MCF 10A (cell line): ENCODE measurements around the gene PLAU. TPM values are rescaled to one million over a fixed set of nuclear protein-coding genes. Genes with fewer than 3 reads are reported as not detected.
A peak's percentile ranks its signal among the peaks of the same experiment; 100 is the strongest.

ENCODE experiments used
- BruUV-seq: library from RNA; stranded (reverse); fragments of 400-500 nt; replicated peaks from 2 replicates; lab custom pipeline; 2021; lab: Mats Ljungman, UMichigan
- CTCF ChIA-PET: fragments of 300-600 bp; sonication (Branson Sonifier 250); formaldehyde crosslinking; extraction: SDS; loops from one replicate; lab custom pipeline; 2021; ENCODE audit warnings: antibody characterized with exemption, inconsistent platforms; lab: Yijun Ruan, JAX
- POLR2A ChIA-PET: fragments of 300-600, 350-650 bp; sonication (Branson Sonifier 250); formaldehyde crosslinking; extraction: SDS; loops from one replicate; lab custom pipeline; 2020; ENCODE audit warnings: antibody characterized with exemption, inconsistent platforms; lab: Yijun Ruan, JAX
- DNase-seq: peaks from one replicate; pipeline ENCODE4 v3.0.0-alpha.2; 2018; ENCODE audit not compliant: unreplicated experiment
- H3K27ac Mint-ChIP-seq: one replicate; pipeline ENCODE4 v1.8.0; 2022; ENCODE audit warnings: mild to moderate bottlenecking, low read depth, mixed read lengths; ENCODE audit not compliant: unreplicated experiment
- H3K27me3 Mint-ChIP-seq: one replicate; pipeline ENCODE4 v1.8.0; 2022; ENCODE audit warnings: mixed read lengths; ENCODE audit not compliant: insufficient read depth, unreplicated experiment
- H3K36me3 Mint-ChIP-seq: one replicate; pipeline ENCODE4 v1.8.0; 2022; ENCODE audit warnings: mild to moderate bottlenecking, moderate library complexity, mixed read lengths; ENCODE audit not compliant: insufficient read depth, unreplicated experiment
- H3K4me1 Mint-ChIP-seq: one replicate; pipeline ENCODE4 v1.8.0; 2022; ENCODE audit warnings: mixed read lengths; ENCODE audit not compliant: insufficient read depth, unreplicated experiment
- H3K4me3 Mint-ChIP-seq: one replicate; pipeline ENCODE4 v1.8.0; 2022; ENCODE audit warnings: mild to moderate bottlenecking, moderate library complexity, mixed read lengths; ENCODE audit not compliant: unreplicated experiment
- H3K9me3 Mint-ChIP-seq: one replicate; pipeline ENCODE4 v1.8.0; 2022; ENCODE audit warnings: mixed read lengths; ENCODE audit not compliant: unreplicated experiment
- intact Hi-C: fragments of 100-400 bp; cut with micrococcal nuclease; formaldehyde crosslinking; loops from 2 replicates; pipeline ENCODE4 v1.14.1; 2022
- total RNA-seq: library from RNA; stranded (reverse); gene quantifications from 2 replicates; pipeline ENCODE4 v1.2.3, GENCODE V29; 2022
- TF ChIP-seq, protein P1 (sequence below): fragments of 200-600 bp; IDR thresholded peaks from one replicate; pipeline ENCODE4 v1.8.0; 2022; ENCODE audit warnings: antibody characterized with exemption, mild to moderate bottlenecking; ENCODE audit not compliant: unreplicated experiment

Gene PLAU
- total RNA-seq, 1 experiment from 2014 or later: 30.6 TPM

- CTCF ChIA-PET: interaction anchor here (0.9 to 3.5 kb wide), 2 partner anchors 13 to 22 kb away, joined by 3 to 16 read pairs; no protein-coding TSS in a partner anchor
- peaks cover 62% of the 10 kb centered on the region for H3K4me1 Mint-ChIP-seq
- intact Hi-C loops: no loop called here
- peak overlapping the region; percentile 70 for H3K27ac Mint-ChIP-seq
- no peaks in the 10 kb centered on the region for H3K9me3 Mint-ChIP-seq
- TF ChIP-seq, protein P1, sequence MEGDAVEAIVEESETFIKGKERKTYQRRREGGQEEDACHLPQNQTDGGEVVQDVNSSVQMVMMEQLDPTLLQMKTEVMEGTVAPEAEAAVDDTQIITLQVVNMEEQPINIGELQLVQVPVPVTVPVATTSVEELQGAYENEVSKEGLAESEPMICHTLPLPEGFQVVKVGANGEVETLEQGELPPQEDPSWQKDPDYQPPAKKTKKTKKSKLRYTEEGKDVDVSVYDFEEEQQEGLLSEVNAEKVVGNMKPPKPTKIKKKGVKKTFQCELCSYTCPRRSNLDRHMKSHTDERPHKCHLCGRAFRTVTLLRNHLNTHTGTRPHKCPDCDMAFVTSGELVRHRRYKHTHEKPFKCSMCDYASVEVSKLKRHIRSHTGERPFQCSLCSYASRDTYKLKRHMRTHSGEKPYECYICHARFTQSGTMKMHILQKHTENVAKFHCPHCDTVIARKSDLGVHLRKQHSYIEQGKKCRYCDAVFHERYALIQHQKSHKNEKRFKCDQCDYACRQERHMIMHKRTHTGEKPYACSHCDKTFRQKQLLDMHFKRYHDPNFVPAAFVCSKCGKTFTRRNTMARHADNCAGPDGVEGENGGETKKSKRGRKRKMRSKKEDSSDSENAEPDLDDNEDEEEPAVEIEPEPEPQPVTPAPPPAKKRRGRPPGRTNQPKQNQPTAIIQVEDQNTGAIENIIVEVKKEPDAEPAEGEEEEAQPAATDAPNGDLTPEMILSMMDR: no peak
- no peak overlapping the region for H3K4me3 Mint-ChIP-seq
- BruUV-seq: no TSS peak
- H3K27me3 Mint-ChIP-seq: no peaks in the 10 kb centered on the region
- POLR2A ChIA-PET: interaction anchor here (0.6 to 6.0 kb wide), 6 partner anchors 11 to 1301 kb away, joined by 3 to 88 read pairs (median 8); partner anchors contain the start of gene VDAC2
- peak; percentile 97 for DNase-seq
- peaks cover 5% of the 10 kb centered on the region for H3K36me3 Mint-ChIP-seq
These were observed 1.9 kb upstream of the PLAU start for GRCh38 chr10:73908853-73909539.

GRCh38 chr10:73909540-73910115, 1.3 kb upstream of the PLAU start:
- Mint-ChIP-seq H3K4me3 (peak overlapping the region; percentile 97), H3K27me3 (no peaks in the 10 kb centered on the region), H3K4me1 (peaks cover 68% of the 10 kb centered on the region), H3K27ac (peak overlapping the region; percentile 70), H3K36me3 (peaks cover 5% of the 10 kb centered on the region), H3K9me3 (no peaks in the 10 kb centered on the region)
- BruUV-seq: no TSS peak
- POLR2A ChIA-PET: interaction anchor here (0.6 to 6.0 kb wide), 8 partner anchors 10 to 1301 kb away, joined by 3 to 88 read pairs (median 6); partner anchors contain the start of gene VDAC2
- TF ChIP-seq, protein P1: no peak
- CTCF ChIA-PET: interaction anchor here (3.5 kb wide), 1 partner anchor 22 kb away, joined by 16 read pairs; no protein-coding TSS in a partner anchor
- DNase-seq: no peak
- intact Hi-C loops: no loop called here

DNA sequence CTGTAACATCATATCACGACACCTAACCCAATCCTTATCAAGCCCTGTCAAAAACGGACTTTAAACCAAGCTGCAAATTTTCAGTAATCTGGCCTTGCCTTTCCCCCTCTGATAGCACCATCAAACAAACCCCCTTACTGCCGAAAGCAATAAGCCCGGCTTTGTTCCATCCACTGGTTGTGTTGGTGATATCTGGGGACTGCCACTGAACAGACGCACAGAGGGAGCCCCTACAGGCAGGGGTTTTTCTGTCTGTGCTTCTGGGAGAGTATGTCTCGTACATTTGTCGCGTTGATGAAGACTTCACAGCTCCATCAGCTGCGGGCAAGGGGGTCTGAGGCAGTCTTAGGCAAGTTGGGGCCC, 550 bp upstream of the PLAU start:
- intact Hi-C loops: no loop called here
- TF ChIP-seq, protein P1: no peak
- BruUV-seq: no TSS peak
- Mint-ChIP-seq H3K4me3 (peak overlapping the region; percentile 97), H3K27me3 (no peaks in the 10 kb centered on the region), H3K9me3 (no peaks in the 10 kb centered on the region), H3K4me1 (peaks cover 72% of the 10 kb centered on the region), H3K27ac (peak overlapping the region; percentile 70), H3K36me3 (peaks cover 5% of the 10 kb centered on the region)
- POLR2A ChIA-PET: interaction anchor here (0.6 to 6.0 kb wide), 7 partner anchors 9 to 128 kb away, joined by 3 to 88 read pairs (median 5); no protein-coding TSS in a partner anchor
- DNase-seq: no peak
- CTCF ChIA-PET: no interaction called here

- Mint-ChIP-seq H3K27ac (peak overlapping the region; percentile 96), H3K27me3 (no peaks in the 10 kb centered on the region), H3K4me3 (peak overlapping the region; percentile 97), H3K9me3 (no peaks in the 10 kb centered on the region), H3K36me3 (peaks cover 5% of the 10 kb centered on the region), H3K4me1 (peaks cover 75% of the 10 kb centered on the region)
- CTCF ChIA-PET: no interaction called here
- TF ChIP-seq, protein P1: no peak
- intact Hi-C loops: loop anchor here (1.0 kb wide), 1 partner anchor 24 kb away; no protein-coding TSS in a partner anchor
- no peak for DNase-seq
- POLR2A ChIA-PET: interaction anchor here (0.7 to 6.0 kb wide), 7 partner anchors 8 to 88 kb away, joined by 3 to 88 read pairs (median 4); no protein-coding TSS in a partner anchor
- no TSS peak for BruUV-seq
These were observed 647 bp downstream of the PLAU start for GRCh38 chr10:73911553-73912004.
